BJ (cell line): ENCODE results near the gene DENND1A. TPM values are rescaled to one million over a fixed set of nuclear protein-coding genes. Genes with fewer than 3 reads are reported as not detected.

Experiments used
- CTCF ChIA-PET: fragments of 350-600 bp; formaldehyde crosslinking; extraction: SDS; loops from one replicate; lab custom pipeline; 2021; ENCODE audit warnings: antibody characterized with exemption, inconsistent platforms; lab: Yijun Ruan, JAX
- POLR2A ChIA-PET: fragments of 300-600 bp; sonication (Branson Sonifier 250); formaldehyde crosslinking; extraction: SDS; loops from one replicate; lab custom pipeline; 2021; ENCODE audit warnings: antibody characterized with exemption; lab: Charles Lee
- DNase-seq: peaks from one replicate; pipeline ENCODE4 v3.0.0-alpha.2; 2011; ENCODE audit warnings: low read depth
- H3K27me3 ChIP-seq: 2 replicates; pipeline ENCODE4 v1.6.0; 2011; ENCODE audit warnings: low read length; ENCODE audit not compliant: control insufficient read depth, insufficient read depth
- H3K36me3 ChIP-seq: 2 replicates; pipeline ENCODE4 v1.5.1; 2011; ENCODE audit warnings: low read length; ENCODE audit not compliant: control insufficient read depth, insufficient read depth
- H3K4me3 ChIP-seq: 2 replicates; pipeline ENCODE4 v1.5.1; 2011; ENCODE audit warnings: low read depth, mild to moderate bottlenecking, control low read depth, low read length
- CTCF ChIP-seq: IDR thresholded peaks from 2 replicates; pipeline ENCODE4 v1.5.1; 2011; ENCODE audit warnings: low read depth, mild to moderate bottlenecking, control low read depth, inconsistent platforms, low read length, moderate library complexity; ENCODE audit not compliant: insufficient read depth
- polyA plus RNA-seq: library from polyadenylated mRNA; depleted of rRNA; stranded (reverse); fragments of >200 nt; gene quantifications from 2 replicates; pipeline ENCODE4 v1.2.3, GENCODE V29; 2011

DENND1A gene
- polyA plus RNA-seq, 1 experiment, result 24.0 TPM

- Histone ChIP-seq H3K27me3 (no peaks in the 10 kb centered on the region), H3K36me3 (peaks cover 1% of the 10 kb centered on the region), H3K4me3 (no peak overlapping the region)
- no peak for DNase-seq
- POLR2A ChIA-PET, result no interaction called here
- TF ChIP-seq CTCF, result no peak
- CTCF ChIA-PET, result no interaction called here
These were observed 282.8 kb downstream of the DENND1A start for GRCh38 chr9:123647145-123647544.

- CTCF ChIA-PET, result no interaction called here
- H3K27me3 ChIP-seq, result no peaks in the 10 kb centered on the region
- no peak overlapping the region for H3K4me3 ChIP-seq
- peaks cover 1% of the 10 kb centered on the region for H3K36me3 ChIP-seq
- TF ChIP-seq CTCF, result no peak
- DNase-seq, result no peak
- POLR2A ChIA-PET, result no interaction called here
These were observed 284.2 kb downstream of the DENND1A start for GRCh38 chr9:123645762-123646161.

DNA sequence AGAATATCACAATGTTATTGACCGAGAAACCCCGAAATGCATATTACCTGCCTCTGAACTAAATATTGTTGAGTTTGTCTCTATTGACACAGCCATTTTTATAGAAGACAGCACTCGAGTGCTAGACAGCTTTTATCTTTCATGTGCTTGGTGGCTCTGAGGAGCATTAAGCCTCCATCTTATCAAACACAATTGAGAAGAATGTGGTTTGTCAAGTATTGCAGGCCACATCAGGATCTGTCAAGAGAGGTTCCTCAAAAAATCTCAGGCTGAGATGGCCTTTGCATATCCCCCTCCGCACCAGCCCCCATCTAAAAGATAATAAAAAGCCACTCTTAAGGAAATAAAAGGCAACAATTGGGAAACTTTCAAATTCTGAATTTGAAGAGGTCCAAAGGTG, 284.8 kb downstream of the DENND1A start:
- no peak for DNase-seq
- Histone ChIP-seq H3K36me3 (peaks cover 1% of the 10 kb centered on the region), H3K4me3 (no peak overlapping the region), H3K27me3 (no peaks in the 10 kb centered on the region)
- TF ChIP-seq CTCF, result no peak
- CTCF ChIA-PET, result no interaction called here
- POLR2A ChIA-PET, result no interaction called here

- ChIA-PET POLR2A (no interaction called here), CTCF (interaction anchor here (1.0 kb wide), 1 partner anchor 397 kb away, joined by 3 read pairs; no protein-coding TSS in a partner anchor)
- TF ChIP-seq CTCF, result no peak
- no peak for DNase-seq
- Histone ChIP-seq H3K27me3 (no peaks in the 10 kb centered on the region), H3K4me3 (no peak overlapping the region), H3K36me3 (peaks cover 1% of the 10 kb centered on the region)
These were observed 286.4 kb downstream of the DENND1A start for GRCh38 chr9:123643518-123643917.

DNA sequence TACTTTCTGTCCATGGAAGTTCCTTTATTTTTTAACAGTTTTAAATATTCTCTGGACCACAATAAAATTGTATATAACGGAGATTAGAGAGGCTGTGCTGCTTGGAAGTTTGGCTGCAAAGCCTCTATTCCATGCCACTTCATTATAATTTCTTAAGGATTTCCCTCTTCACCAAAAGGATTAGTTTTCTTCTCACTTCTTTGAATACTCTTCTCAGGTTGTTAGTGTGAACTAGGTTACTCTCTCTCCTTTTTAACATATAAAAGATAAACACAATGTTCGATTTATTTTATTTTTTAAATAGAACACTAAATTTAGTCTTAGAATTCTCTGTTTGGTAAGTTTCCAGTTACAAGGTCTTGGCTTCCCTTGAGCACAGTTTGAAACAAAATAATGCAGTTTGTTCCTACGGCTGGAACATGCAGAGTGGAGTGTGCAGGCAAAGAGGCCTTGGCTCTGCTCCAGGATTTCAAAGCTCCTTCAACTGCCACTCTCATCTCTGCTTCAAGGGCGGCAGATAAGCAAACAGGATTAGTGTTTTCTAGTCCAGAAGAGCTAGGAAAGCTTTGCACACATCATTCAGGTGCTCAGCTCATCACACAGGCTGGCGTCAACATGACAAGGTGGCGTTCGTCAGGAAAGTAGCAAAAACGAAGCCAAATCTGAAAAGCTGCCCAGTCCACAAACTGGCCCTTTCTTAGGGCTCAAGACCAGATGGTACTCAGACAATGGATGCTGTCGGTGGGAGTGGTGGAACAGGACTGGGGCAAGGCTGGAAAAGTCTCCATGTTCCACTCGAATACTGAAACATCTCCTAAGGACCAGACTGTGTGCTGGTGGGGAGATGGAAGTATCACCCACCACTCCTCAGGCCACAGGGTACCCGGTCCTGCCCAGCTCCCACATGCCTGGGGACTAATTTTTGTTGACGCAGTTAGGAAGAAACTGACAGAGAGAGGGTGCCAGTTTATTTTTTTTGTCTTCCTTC, 287.3 kb downstream of the DENND1A start:
- ChIA-PET CTCF (interaction anchor here (1.0 kb wide), 1 partner anchor 398 kb away, joined by 3 read pairs; no protein-coding TSS in a partner anchor), POLR2A (no interaction called here)
- H3K27me3 ChIP-seq, result no peaks in the 10 kb centered on the region
- no peak overlapping the region for H3K4me3 ChIP-seq
- DNase-seq, result no peak
- H3K36me3 ChIP-seq, result peaks cover 1% of the 10 kb centered on the region
- TF ChIP-seq CTCF, result no peak
